Mammary epithelial cell (primary cell): ENCODE results near the gene FAM217A.

ENCODE experiments used
- EZH2 ChIP-seq: IDR thresholded peaks from 2 replicates; pipeline ENCODE4 v1.6.1; 2012; ENCODE audit warnings: low read length, inconsistent platforms, borderline replicate concordance
- TF ChIP-seq, protein P1 (sequence below), 2 donors: IDR thresholded peaks in 1 of 2; conservative IDR thresholded peaks in 1 of 2; 2 replicates each; pipeline ENCODE4 v1.5.1; 2011 to 2012; ENCODE audit warnings: inconsistent platforms in 2 of 2, low read length in 2 of 2, mild to moderate bottlenecking in 2 of 2, control low read depth in 1 of 2, low read depth in 1 of 2; ENCODE audit not compliant: insufficient read depth in 1 of 2; ENCODE audit errors: extremely low read depth in 1 of 2

DNA sequence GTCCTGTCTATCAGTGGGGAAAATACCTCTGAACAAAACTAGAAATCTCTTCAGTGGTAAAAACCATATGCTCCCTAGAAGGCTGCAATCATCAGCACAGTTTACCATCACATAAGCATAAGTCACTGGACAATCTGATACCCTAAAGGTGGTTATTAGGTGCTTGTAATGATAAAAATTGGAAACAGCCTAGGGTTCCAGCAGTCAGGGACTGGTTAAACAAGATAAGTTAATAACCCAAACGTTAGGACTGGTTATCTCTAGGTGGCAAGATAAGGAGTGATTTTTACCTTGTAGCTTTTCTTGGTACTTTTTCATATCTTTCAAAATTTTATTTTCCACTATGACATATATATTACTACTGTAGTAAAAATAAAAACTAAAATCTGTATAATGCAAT lies 45.4 kb upstream of the FAM217A start:
- TF ChIP-seq, protein P1, sequence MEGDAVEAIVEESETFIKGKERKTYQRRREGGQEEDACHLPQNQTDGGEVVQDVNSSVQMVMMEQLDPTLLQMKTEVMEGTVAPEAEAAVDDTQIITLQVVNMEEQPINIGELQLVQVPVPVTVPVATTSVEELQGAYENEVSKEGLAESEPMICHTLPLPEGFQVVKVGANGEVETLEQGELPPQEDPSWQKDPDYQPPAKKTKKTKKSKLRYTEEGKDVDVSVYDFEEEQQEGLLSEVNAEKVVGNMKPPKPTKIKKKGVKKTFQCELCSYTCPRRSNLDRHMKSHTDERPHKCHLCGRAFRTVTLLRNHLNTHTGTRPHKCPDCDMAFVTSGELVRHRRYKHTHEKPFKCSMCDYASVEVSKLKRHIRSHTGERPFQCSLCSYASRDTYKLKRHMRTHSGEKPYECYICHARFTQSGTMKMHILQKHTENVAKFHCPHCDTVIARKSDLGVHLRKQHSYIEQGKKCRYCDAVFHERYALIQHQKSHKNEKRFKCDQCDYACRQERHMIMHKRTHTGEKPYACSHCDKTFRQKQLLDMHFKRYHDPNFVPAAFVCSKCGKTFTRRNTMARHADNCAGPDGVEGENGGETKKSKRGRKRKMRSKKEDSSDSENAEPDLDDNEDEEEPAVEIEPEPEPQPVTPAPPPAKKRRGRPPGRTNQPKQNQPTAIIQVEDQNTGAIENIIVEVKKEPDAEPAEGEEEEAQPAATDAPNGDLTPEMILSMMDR (conservative IDR thresholded peaks at IDR 0.05 in 1 of 2, IDR thresholded peaks at IDR 0.05 in 1 of 2; ENCODE audit: extremely low read depth in 1 of 2, insufficient read depth in 1 of 2, low read depth in 1 of 2, low read length in 2 of 2), result no peak
- TF ChIP-seq EZH2, result no peak
